ENCODE data around the gene GEMIN2.
"Not testable (repeated sequence)": the region's sequence is repeated elsewhere in the genome, so short reads cannot be mapped to it uniquely, and the experiment has no call there.

Gene GEMIN2

DNA sequence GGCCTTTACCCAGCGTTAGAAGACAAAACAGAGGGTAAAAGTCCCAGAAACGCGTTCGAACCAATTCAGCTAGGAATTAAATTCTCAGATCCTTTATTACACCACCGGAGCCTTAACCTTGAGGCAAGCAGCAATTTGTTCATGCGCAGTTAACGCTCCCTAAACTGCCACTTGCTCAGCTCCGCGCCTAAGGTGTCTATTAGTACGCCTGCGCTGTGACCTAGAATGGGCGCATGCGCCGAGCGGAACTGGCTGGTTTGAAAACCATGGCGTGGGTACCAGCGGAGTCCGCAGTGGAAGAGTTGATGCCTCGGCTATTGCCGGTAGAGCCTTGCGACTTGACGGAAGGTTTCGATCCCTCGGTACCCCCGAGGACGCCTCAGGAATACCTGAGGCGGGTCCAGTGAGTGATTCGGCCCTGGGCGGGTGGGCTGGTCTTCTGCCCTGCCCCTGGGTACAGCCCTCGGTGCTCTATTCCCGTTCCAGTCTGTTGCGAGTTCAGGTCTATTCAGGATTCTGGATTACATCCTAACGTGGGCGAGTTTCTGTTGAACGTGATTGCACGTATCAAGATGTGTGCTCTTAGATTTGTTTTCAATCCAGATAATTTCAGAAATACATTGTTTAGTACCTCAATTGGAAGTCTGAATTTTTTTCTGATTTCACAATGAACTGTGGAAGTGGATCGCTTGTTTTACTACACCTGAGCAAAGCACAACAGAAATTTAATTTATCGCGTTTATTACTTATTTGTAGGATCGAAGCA is at the start of gene GEMIN2:
Gene GEMIN2 (plus strand): TSS at position 251 of the 766 bp plus-strand sequence. CDS start 16 bp downstream, at position 267.
- DNase-seq, result peak; percentile 92

GRCh38 chr14:39069169-39069805 is 44.8 kb upstream of the GEMIN2 start:
- not testable (repeated sequence) for DNase-seq

DNA sequence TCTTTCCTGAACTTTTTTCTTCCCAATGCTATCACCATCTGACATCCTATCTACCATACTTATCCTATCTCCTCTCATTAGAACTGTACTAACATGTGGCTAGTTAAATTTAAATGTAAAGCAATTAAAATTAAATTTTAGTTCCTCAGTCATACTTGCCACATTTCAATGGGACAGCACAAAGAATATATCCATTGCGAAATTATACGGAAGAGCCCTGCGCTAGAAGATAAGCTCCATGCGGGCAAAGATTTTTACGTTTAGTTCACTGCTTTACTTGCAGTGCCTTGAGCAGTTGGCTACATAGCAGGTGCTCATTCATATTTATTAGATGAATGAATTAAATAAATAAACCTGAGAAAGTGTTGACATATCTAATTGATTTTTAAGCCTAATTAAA is 44.2 kb upstream of the GEMIN2 start:
- DNase-seq, result no peak

DNA sequence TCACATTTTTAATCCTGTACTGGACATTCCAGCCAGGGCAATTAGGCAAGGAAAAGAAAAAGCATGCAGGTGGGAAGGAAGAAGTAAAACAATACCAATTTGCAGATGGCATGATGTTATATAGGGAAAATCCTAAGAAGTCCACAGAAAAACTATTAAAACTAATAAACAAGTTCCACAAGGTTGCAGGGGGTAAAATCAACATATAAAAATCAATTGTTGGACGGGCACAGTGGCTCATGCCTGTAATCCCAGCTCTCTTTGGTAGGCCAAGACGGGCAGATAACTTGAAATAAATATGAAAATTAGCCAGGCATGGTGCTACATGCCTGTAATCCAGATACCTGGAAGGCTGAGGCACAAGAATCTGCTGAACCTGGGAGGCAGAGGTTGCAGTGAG is 43.0 kb upstream of the GEMIN2 start:
- DNase-seq, result no peak

- DNase-seq, result no peak
Observed at GRCh38 chr14:39080886-39081285, 33.2 kb upstream of the GEMIN2 start.

- no peak for DNase-seq
Observed at GRCh38 chr14:39083127-39083526, 31.0 kb upstream of the GEMIN2 start.

DNA sequence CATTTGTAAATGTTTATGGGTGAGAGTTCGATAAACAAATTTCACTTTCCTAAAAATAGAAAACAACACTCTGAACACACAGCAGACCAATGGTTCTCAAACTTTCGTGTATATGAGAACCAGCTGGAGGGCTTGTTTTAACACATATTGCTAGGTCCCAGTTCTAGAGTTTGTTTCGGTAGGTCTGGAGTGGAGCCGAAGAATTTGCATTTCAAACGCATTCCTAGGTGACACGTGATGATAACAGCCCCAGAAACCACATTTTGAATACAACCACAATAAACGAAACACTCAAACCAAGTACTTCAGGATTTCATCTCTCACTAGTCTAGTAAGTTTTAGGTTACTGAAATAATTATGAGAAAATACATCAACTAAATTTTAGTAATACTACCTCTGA is 28.2 kb upstream of the GEMIN2 start:
- DNase-seq, result no peak

- DNase-seq, result no peak
Observed at GRCh38 chr14:39087493-39087892, 26.6 kb upstream of the GEMIN2 start.

GRCh38 chr14:39090548-39091111 is 23.5 kb upstream of the GEMIN2 start:
- DNase-seq, result no peak

- no peak for DNase-seq
Observed at GRCh38 chr14:39091716-39092115, 22.4 kb upstream of the GEMIN2 start.

GRCh38 chr14:39094515-39094914 is 19.6 kb upstream of the GEMIN2 start:
- DNase-seq, result no peak

DNA sequence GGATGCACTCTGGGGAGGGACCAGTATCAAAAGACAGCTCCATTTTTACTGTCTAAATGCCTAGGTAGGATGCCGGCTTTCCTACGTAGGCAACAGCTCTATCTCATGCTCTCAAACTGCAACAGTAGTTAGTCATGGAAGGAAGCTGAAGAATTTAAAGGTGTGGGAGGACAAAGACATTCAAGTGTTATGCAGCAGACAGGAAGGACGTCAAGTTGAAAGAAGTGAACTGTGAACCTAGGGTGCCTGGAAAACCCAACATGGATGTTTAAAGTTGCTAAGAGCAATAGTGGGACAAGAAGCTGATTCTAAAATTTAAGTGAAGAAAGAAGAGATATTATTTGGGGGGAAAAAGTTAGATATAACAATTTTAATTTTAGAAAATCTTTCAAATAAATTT is 17.0 kb upstream of the GEMIN2 start:
- no peak for DNase-seq

GRCh38 chr14:39099215-39099614 is 14.9 kb upstream of the GEMIN2 start:
- not testable (repeated sequence) for DNase-seq

GRCh38 chr14:39099748-39100147 is 14.4 kb upstream of the GEMIN2 start:
- DNase-seq, result no peak

GRCh38 chr14:39102265-39102968 is 11.7 kb upstream of the GEMIN2 start:
- no peak for DNase-seq

- peak; percentile 83 for DNase-seq
Observed at GRCh38 chr14:39102969-39103957, 10.9 kb upstream of the GEMIN2 start, which contains the start of gene SEC23A. TSS of gene SEC23A (minus strand) at chr14:39103235. CDS start at chr14:39096118, 7,117 bp downstream.

GRCh38 chr14:39104078-39104801 is 9.9 kb upstream of the GEMIN2 start:
- DNase-seq, result not testable (repeated sequence)

DNA sequence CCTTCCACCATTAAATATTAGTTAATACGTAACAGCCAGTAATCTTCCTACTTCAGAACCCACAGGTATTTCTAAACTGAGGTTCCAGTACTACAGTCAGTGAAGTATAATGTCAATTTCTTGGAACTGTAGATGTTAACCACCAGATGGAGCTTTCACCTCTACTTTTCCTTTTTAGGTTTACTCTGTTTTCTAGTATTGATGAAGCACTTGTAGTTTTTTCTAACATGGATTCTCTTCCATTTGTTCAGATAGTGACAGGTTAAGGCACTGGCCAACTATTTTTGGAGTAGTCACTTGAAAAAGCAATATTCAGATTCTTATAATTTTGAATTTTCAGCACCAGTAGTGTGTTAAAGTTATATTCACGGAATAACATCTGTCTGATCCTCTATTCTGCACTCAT is 6.5 kb upstream of the GEMIN2 start:
- peak; percentile 0 for DNase-seq

- no peak for DNase-seq
Observed at GRCh38 chr14:39108791-39109190, 5.3 kb upstream of the GEMIN2 start.

DNA sequence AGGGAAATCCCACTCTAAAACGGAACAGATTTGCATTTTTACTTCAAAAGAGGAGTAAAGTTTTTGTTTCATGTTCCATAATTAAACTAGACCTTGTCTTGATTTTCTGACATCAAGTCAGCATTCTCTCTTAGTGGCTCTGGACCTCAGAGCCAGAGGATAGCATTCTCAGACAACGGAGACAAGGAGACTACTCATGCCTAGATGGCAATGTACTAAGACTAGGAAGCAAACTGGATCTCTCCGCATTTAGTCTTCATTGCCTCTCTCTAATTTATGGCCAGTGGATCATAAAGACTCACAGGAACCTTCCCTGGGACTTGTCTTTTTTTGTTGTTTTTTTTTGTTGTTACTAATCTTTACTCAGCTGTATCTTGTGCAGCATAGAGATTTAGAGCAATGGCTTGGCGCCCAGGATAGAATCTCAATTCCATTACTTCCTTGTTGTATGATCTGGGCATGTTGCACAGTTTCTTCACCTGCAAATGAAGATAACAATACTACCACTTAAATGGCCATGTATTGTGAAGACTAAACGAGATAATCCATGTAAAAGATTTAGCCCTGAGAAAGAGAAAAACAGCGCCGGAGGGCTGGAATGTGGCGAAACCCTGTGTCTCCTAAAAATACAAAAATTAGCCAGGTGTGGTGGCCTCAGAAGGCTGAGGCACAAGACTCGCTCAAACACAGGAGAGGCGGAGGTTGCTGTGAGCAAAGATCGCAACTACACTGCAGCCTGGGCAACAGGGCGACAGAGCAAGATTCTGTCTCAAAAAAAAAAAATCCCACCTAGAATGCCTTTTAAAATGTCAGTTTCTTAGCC is 4.0 kb upstream of the GEMIN2 start:
- DNase-seq, result no peak

- no peak for DNase-seq
Observed at GRCh38 chr14:39113685-39114072, 444 bp upstream of the GEMIN2 start.
